SJSA1 (cell line): ENCODE measurements around the gene GASK1A. TPM values are rescaled to one million over a fixed set of nuclear protein-coding genes. Genes with fewer than 3 reads are reported as not detected.
"Not testable (repeated sequence)": the region's sequence is repeated elsewhere in the genome, so short reads cannot be mapped to it uniquely, and the experiment has no call there.

ENCODE experiments used
- DNase-seq, 2 experiments: peaks; one replicate each; pipeline ENCODE4 v3.0.0-alpha.2; 2015 to 2020; ENCODE audit warnings: low spot score in 2 of 2, low read depth in 1 of 2
- H3K27ac ChIP-seq: fragments of 250-450 bp; sonication (Bioruptor Pico); 2 replicates; pipeline ENCODE4 v1.5.1; 2020; ENCODE audit warnings: mild to moderate bottlenecking, moderate library complexity
- H3K27me3 ChIP-seq: fragments of 250-450 bp; sonication (Bioruptor Pico); replicated peaks from 2 replicates; pipeline ENCODE4 v1.5.1; 2020; ENCODE audit warnings: mild to moderate bottlenecking, moderate library complexity
- H3K36me3 ChIP-seq: fragments of 250-450 bp; sonication (Bioruptor Pico); 2 replicates; pipeline ENCODE4 v1.5.1; 2020; ENCODE audit warnings: mild to moderate bottlenecking
- H3K4me1 ChIP-seq: fragments of 250-450 bp; sonication (Bioruptor Pico); replicated peaks from 2 replicates; pipeline ENCODE4 v1.6.1; 2021; ENCODE audit warnings: mild to moderate bottlenecking
- H3K4me3 ChIP-seq: fragments of 250-450 bp; sonication (Bioruptor Pico); 2 replicates; pipeline ENCODE4 v1.5.1; 2020; ENCODE audit warnings: mild to moderate bottlenecking
- H3K9me3 ChIP-seq: fragments of 250-450 bp; sonication (Bioruptor Pico); replicated peaks from 2 replicates; pipeline ENCODE4 v1.5.1; 2020; ENCODE audit warnings: mild to moderate bottlenecking
- total RNA-seq: library from RNA; depleted of rRNA; stranded (reverse); fragments of >200 nt; shearing (Covaris generic); gene quantifications from 2 replicates; pipeline ENCODE4 v1.2.3, GENCODE V29; 2014

GASK1A gene
- total RNA-seq, 1 experiment from 2014 or later = not detected

GRCh38 chr3:43059456-43059855 is 80.3 kb downstream of the GASK1A start:
- DNase-seq = no peak
- no peaks in the 10 kb centered on the region for H3K36me3 ChIP-seq
- H3K4me1 ChIP-seq = no peaks in the 10 kb centered on the region
- no peaks in the 10 kb centered on the region for H3K27me3 ChIP-seq
- no peak overlapping the region for H3K27ac ChIP-seq
- no peaks in the 10 kb centered on the region for H3K9me3 ChIP-seq
- no peak overlapping the region for H3K4me3 ChIP-seq

- DNase-seq = no peak
- Histone ChIP-seq H3K27ac (no peak overlapping the region), H3K36me3 (no peaks in the 10 kb centered on the region), H3K4me1 (no peaks in the 10 kb centered on the region), H3K27me3 (no peaks in the 10 kb centered on the region), H3K9me3 (no peaks in the 10 kb centered on the region), H3K4me3 (no peak overlapping the region)
Observed at GRCh38 chr3:43061101-43061895, 82.2 kb downstream of the GASK1A start.

- DNase-seq = no peak
- Histone ChIP-seq H3K36me3 (no peaks in the 10 kb centered on the region), H3K27ac (no peak overlapping the region), H3K4me1 (no peaks in the 10 kb centered on the region), H3K4me3 (no peak overlapping the region), H3K9me3 (no peaks in the 10 kb centered on the region), H3K27me3 (no peaks in the 10 kb centered on the region)
Observed at GRCh38 chr3:43062040-43062563, 83.0 kb downstream of the GASK1A start.

GRCh38 chr3:43062564-43063040 is 83.5 kb downstream of the GASK1A start:
- Histone ChIP-seq H3K9me3 (no peaks in the 10 kb centered on the region), H3K27ac (no peak overlapping the region), H3K4me3 (no peak overlapping the region), H3K27me3 (no peaks in the 10 kb centered on the region), H3K36me3 (no peaks in the 10 kb centered on the region), H3K4me1 (no peaks in the 10 kb centered on the region)
- no peak for DNase-seq

GRCh38 chr3:43063114-43063513 is 84.0 kb downstream of the GASK1A start:
- H3K27ac ChIP-seq = no peak overlapping the region
- no peaks in the 10 kb centered on the region for H3K27me3 ChIP-seq
- H3K9me3 ChIP-seq = no peaks in the 10 kb centered on the region
- DNase-seq = no peak
- no peaks in the 10 kb centered on the region for H3K36me3 ChIP-seq
- H3K4me3 ChIP-seq = no peak overlapping the region
- no peaks in the 10 kb centered on the region for H3K4me1 ChIP-seq

GRCh38 chr3:43070670-43071069 is 91.6 kb downstream of the GASK1A start:
- H3K9me3 ChIP-seq, H3K4me1 ChIP-seq, H3K4me3 ChIP-seq, H3K27ac ChIP-seq, H3K36me3 ChIP-seq, H3K27me3 ChIP-seq, DNase-seq: not testable (repeated sequence)

GRCh38 chr3:43071313-43071893 is 92.3 kb downstream of the GASK1A start:
- no peak overlapping the region for H3K27ac ChIP-seq
- no peak overlapping the region for H3K4me3 ChIP-seq
- no peaks in the 10 kb centered on the region for H3K27me3 ChIP-seq
- no peaks in the 10 kb centered on the region for H3K36me3 ChIP-seq
- DNase-seq = no peak
- no peaks in the 10 kb centered on the region for H3K4me1 ChIP-seq
- no peaks in the 10 kb centered on the region for H3K9me3 ChIP-seq

- H3K36me3 ChIP-seq = no peaks in the 10 kb centered on the region
- no peaks in the 10 kb centered on the region for H3K9me3 ChIP-seq
- no peak overlapping the region for H3K27ac ChIP-seq
- no peak overlapping the region for H3K4me3 ChIP-seq
- DNase-seq = no peak
- H3K27me3 ChIP-seq = no peaks in the 10 kb centered on the region
- no peaks in the 10 kb centered on the region for H3K4me1 ChIP-seq
Observed at GRCh38 chr3:43072361-43072760, 93.2 kb downstream of the GASK1A start.

- no peaks in the 10 kb centered on the region for H3K4me1 ChIP-seq
- H3K27ac ChIP-seq = no peak overlapping the region
- no peak overlapping the region for H3K4me3 ChIP-seq
- no peaks in the 10 kb centered on the region for H3K36me3 ChIP-seq
- H3K27me3 ChIP-seq = no peaks in the 10 kb centered on the region
- no peak for DNase-seq
- no peaks in the 10 kb centered on the region for H3K9me3 ChIP-seq
Observed at GRCh38 chr3:43073116-43073835, 94.2 kb downstream of the GASK1A start.

GRCh38 chr3:43073836-43074220 is 94.7 kb downstream of the GASK1A start:
- Histone ChIP-seq H3K36me3 (no peaks in the 10 kb centered on the region), H3K27ac (no peak overlapping the region), H3K9me3 (no peaks in the 10 kb centered on the region), H3K4me1 (no peaks in the 10 kb centered on the region), H3K27me3 (no peaks in the 10 kb centered on the region), H3K4me3 (no peak overlapping the region)
- DNase-seq = no peak

GRCh38 chr3:43074482-43074881 is 95.4 kb downstream of the GASK1A start:
- Histone ChIP-seq H3K36me3 (no peaks in the 10 kb centered on the region), H3K4me3 (no peak overlapping the region), H3K4me1 (no peaks in the 10 kb centered on the region), H3K27me3 (no peaks in the 10 kb centered on the region), H3K27ac (no peak overlapping the region), H3K9me3 (no peaks in the 10 kb centered on the region)
- no peak for DNase-seq

- Histone ChIP-seq H3K4me3 (no peak overlapping the region), H3K36me3 (no peaks in the 10 kb centered on the region), H3K9me3 (no peaks in the 10 kb centered on the region), H3K27ac (no peak overlapping the region), H3K27me3 (no peaks in the 10 kb centered on the region), H3K4me1 (no peaks in the 10 kb centered on the region)
- DNase-seq = no peak
Observed at GRCh38 chr3:43074901-43075689, 96.0 kb downstream of the GASK1A start.

- no peak for DNase-seq
- H3K9me3 ChIP-seq = no peaks in the 10 kb centered on the region
- no peak overlapping the region for H3K27ac ChIP-seq
- H3K36me3 ChIP-seq = no peaks in the 10 kb centered on the region
- H3K4me3 ChIP-seq = no peak overlapping the region
- no peaks in the 10 kb centered on the region for H3K4me1 ChIP-seq
- no peaks in the 10 kb centered on the region for H3K27me3 ChIP-seq
Observed at GRCh38 chr3:43075904-43076661, 97.0 kb downstream of the GASK1A start.
